K562 (cell line): Measurements from ENCODE around the gene PALMD. TPM values are rescaled to one million over a fixed set of nuclear protein-coding genes. Genes with fewer than 3 reads are reported as not detected.

Source experiments
- ATAC-seq: fragments of 200-7000 bp; cut with Tn5 transposase; 3 replicates; pipeline ENCODE4 v1.9.1; 2020; ENCODE audit warnings: moderate library complexity
- BruUV-seq: library from RNA; stranded (reverse); fragments of 400-500 nt; replicated peaks from 2 replicates; lab custom pipeline; 2021; lab: Mats Ljungman, UMichigan
- CTCF ChIA-PET: fragments of 300-600 bp; formaldehyde crosslinking; extraction: SDS; loops from one replicate; lab custom pipeline; 2021; ENCODE audit warnings: low intra/inter-chr PET ratio; lab: Yijun Ruan, JAX
- POLR2A ChIA-PET: fragments of 300-600, 350-650 bp; sonication (Branson Sonifier 250); formaldehyde crosslinking; extraction: SDS; loops from one replicate; lab custom pipeline; 2021; ENCODE audit warnings: antibody characterized with exemption, inconsistent platforms; lab: Yijun Ruan, JAX
- DNase-seq, 4 experiments: peaks; one replicate each; pipeline versions ENCODE4 v3.0.0 to v3.0.0-alpha.2; 2011 to 2018; ENCODE audit warnings: low spot score in 3 of 4, mixed read lengths in 3 of 4; ENCODE audit errors: extremely low read depth in 1 of 4
- FAIRE-seq: peaks from 2 replicates; lab custom pipeline; 2011; peaks lifted over from hg19 to GRCh38; lab: Jason Lieb, UNC
- H2AFZ ChIP-seq: 2 replicates; pipeline ENCODE4 v1.6.0; 2011; ENCODE audit warnings: low read depth, low read length, control low read depth, inconsistent platforms
- H3K27ac ChIP-seq: fragments of 200-600 bp; 3 replicates; pipeline ENCODE4 v1.8.0; 2011; ENCODE audit warnings: low read depth, mild to moderate bottlenecking, control low read depth, inconsistent platforms, low read length, moderate library complexity, mixed read lengths; ENCODE audit errors: extremely low read depth
- H3K27me3 ChIP-seq, 2 experiments: fragments of 300-600 bp in 1 of 2; 2 replicates in 1 of 2; 3 replicates in 1 of 2; pipeline versions ENCODE4 v1.6.0 to v1.8.0; 2011; ENCODE audit warnings: inconsistent platforms in 2 of 2, low read length in 2 of 2, mild to moderate bottlenecking in 1 of 2, mixed read lengths in 1 of 2, moderate library complexity in 1 of 2; ENCODE audit not compliant: control insufficient read depth in 2 of 2, insufficient read depth in 2 of 2
- H3K36me3 ChIP-seq: fragments of 300-600 bp; 3 replicates; pipeline ENCODE4 v1.8.0; 2011; ENCODE audit warnings: mild to moderate bottlenecking, low read length, inconsistent platforms; ENCODE audit not compliant: control insufficient read depth, insufficient read depth
- H3K4me1 ChIP-seq, 2 experiments: fragments of 200-600 bp in 1 of 2; replicated peaks in 1 of 2; 2 replicates in 1 of 2; 3 replicates in 1 of 2; pipeline versions ENCODE4 v1.5.1 to v1.8.0; 2011; ENCODE audit warnings: inconsistent platforms in 2 of 2, low read length in 2 of 2, mild to moderate bottlenecking in 1 of 2, mixed read lengths in 1 of 2, moderate library complexity in 1 of 2; ENCODE audit not compliant: control insufficient read depth in 2 of 2, insufficient read depth in 2 of 2
- H3K4me2 ChIP-seq: 2 replicates; pipeline ENCODE4 v1.6.1; 2011; ENCODE audit warnings: low read length, control low read depth, inconsistent platforms, mixed read lengths; ENCODE audit not compliant: insufficient read depth
- H3K4me3 ChIP-seq: fragments of 200-600 bp; sonication (generic), shearing (Covaris generic); 2 replicates; pipeline ENCODE4 v1.5.1; 2016; ENCODE audit warnings: control low read depth, inconsistent platforms
- H3K79me2 ChIP-seq: fragments of 200-600 bp; 3 replicates; pipeline ENCODE4 v1.8.0; 2011; ENCODE audit warnings: low read length, inconsistent platforms; ENCODE audit not compliant: control insufficient read depth, insufficient read depth
- H3K9ac ChIP-seq, 2 experiments: 2 replicates each; pipeline versions ENCODE4 v1.6.0 to v1.6.1; 2011; ENCODE audit warnings: low read depth in 2 of 2, low read length in 2 of 2, control low read depth in 1 of 2, inconsistent platforms in 1 of 2, mild to moderate bottlenecking in 1 of 2, mixed read lengths in 1 of 2; ENCODE audit not compliant: insufficient read depth in 1 of 2
- H3K9me1 ChIP-seq: one replicate; pipeline ENCODE4 v1.6.0; 2011; ENCODE audit warnings: inconsistent platforms, mild to moderate bottlenecking, low read length, moderate library complexity; ENCODE audit not compliant: control insufficient read depth, insufficient read depth
- H3K9me3 ChIP-seq: replicated peaks from 2 replicates; pipeline ENCODE4 v1.5.1; 2011; ENCODE audit warnings: low read depth, low read length, inconsistent platforms; ENCODE audit not compliant: control insufficient read depth, insufficient read depth
- H4K20me1 ChIP-seq: replicated peaks from 2 replicates; pipeline ENCODE4 v1.6.1; 2011; ENCODE audit warnings: low read length, inconsistent platforms, mixed read lengths; ENCODE audit not compliant: control insufficient read depth, insufficient read depth
- ATF3 ChIP-seq, 2 experiments: fragments of 450-650 bp in 1 of 2; sonication (generic) in 1 of 2; formaldehyde crosslinking in 1 of 2; IDR thresholded peaks in 1 of 2; conservative IDR thresholded peaks in 1 of 2; 2 replicates each; pipeline versions ENCODE4 v1.6.1 to v1.8.1; 2016 to 2023; ENCODE audit warnings: mild to moderate bottlenecking in 2 of 2, moderate library complexity in 2 of 2, inconsistent platforms in 1 of 2, missing genetic modification reagents in 1 of 2
- BMI1 ChIP-seq: fragments of 150-350 bp; IDR thresholded peaks from 2 replicates; pipeline ENCODE4 v1.6.1; 2014; ENCODE audit warnings: low read length
- BRD4 ChIP-seq: fragments of 200-600 bp; sonication (generic); IDR thresholded peaks from 2 replicates; pipeline ENCODE4 v1.6.1; 2017; ENCODE audit warnings: inconsistent platforms
- HLTF ChIP-seq: fragments of 450-650 bp; IDR thresholded peaks from 2 replicates; pipeline ENCODE4 v1.6.1; 2016
- MAZ ChIP-seq, 2 experiments: fragments of 450-650 bp in 1 of 2; sonication (generic) in 1 of 2; formaldehyde crosslinking; IDR thresholded peaks in 1 of 2; conservative IDR thresholded peaks in 1 of 2; 2 replicates each; pipeline versions ENCODE4 v1.4.0 to v1.5.0; 2020; ENCODE audit warnings: mild to moderate bottlenecking in 1 of 2, missing genetic modification reagents in 1 of 2
- SP1 ChIP-seq: sonication (generic); formaldehyde crosslinking; IDR thresholded peaks from 2 replicates; pipeline ENCODE4 v1.8.1; 2022; ENCODE audit warnings: mild to moderate bottlenecking, missing genetic modification reagents
- ZNF121 ChIP-seq: sonication (generic); formaldehyde crosslinking; conservative IDR thresholded peaks from 2 replicates; pipeline ENCODE4 v1.8.0; 2022; ENCODE audit warnings: missing genetic modification reagents
- ZNF324 ChIP-seq: fragments of 250-450 bp; sonication (Bioruptor Pico); IDR thresholded peaks from 2 replicates; pipeline ENCODE4 v1.4.0; 2020; ENCODE audit warnings: mild to moderate bottlenecking
- WGBS: fragments of 100-300 bp; shearing (Covaris generic); methylation state at CpG from one replicate; pipeline ENCODE4 v1.1.6; 2016; ENCODE audit warnings: low coverage, mixed read lengths; ENCODE audit not compliant: insufficient coverage; ENCODE audit errors: missing lambda C conversion rate; 5-methylcytosine and 5-hydroxymethylcytosine counted together
- in situ Hi-C: fragments of 300-500 bp; cut with MboI; formaldehyde crosslinking; loops from 4 replicates; pipeline ENCODE4 v1.15.0; 2018; ENCODE audit warnings: inconsistent platforms, mixed read lengths
- intact Hi-C: fragments of 100-400 bp; cut with micrococcal nuclease; formaldehyde crosslinking; loops from 2 replicates; pipeline ENCODE4 v1.14.2; 2022
- polyA plus RNA-seq, 8 experiments: library from polyadenylated mRNA; depleted of rRNA in 4 of 8; stranded (reverse) in 5 of 8; unstranded in 3 of 8; fragments of >200 nt; fragmentation: Nextera tagmentation in 2 of 8; fragmentation: Illumina TruSeq in 1 of 8; extraction: Ambion mirVana in 2 of 8; extraction: Trizol in 1 of 8; gene quantifications; 2 replicates each; pipeline versions ENCODE4 v1.2.1 to v1.2.3, GENCODE V29; 2011 to 2014; ENCODE audit warnings: inconsistent platforms in 1 of 8, missing spikeins in 1 of 8
- total RNA-seq, 7 experiments: library from RNA; depleted of rRNA in 6 of 7; stranded (reverse); fragments of >200 nt in 6 of 7; fragmentation: Illumina TruSeq in 2 of 7; extraction: Trizol in 2 of 7; gene quantifications; 2 replicates each; pipeline versions ENCODE4 v1.2.1 to v1.2.3, GENCODE V29; 2011 to 2021; ENCODE audit warnings: low replicate concordance in 1 of 7
- TF ChIP-seq, protein P1 (sequence below): fragments of 450-650 bp; IDR thresholded peaks from 2 replicates; pipeline ENCODE4 v1.6.1; 2018; ENCODE audit warnings: mild to moderate bottlenecking, low read depth; ENCODE audit not compliant: partially characterized antibody
- TF ChIP-seq, protein P2 (sequence below): fragments of 450-650 bp; IDR thresholded peaks from one replicate; pipeline ENCODE4 v1.6.1; 2018; ENCODE audit warnings: mild to moderate bottlenecking, moderate library complexity; ENCODE audit not compliant: partially characterized antibody

PALMD gene
- total and polyA plus RNA-seq, 9 of the 15 experiments (the other 6 are each of a cell fraction or from before 2014, with no cell fraction given), result 2.7 to 13.5 (median 5.4) TPM

GRCh38 chr1:99622702-99623347 lies 23.1 kb upstream of the PALMD start:
- no peak for ATAC-seq
- in situ Hi-C loops, result no loop called here
- ChIA-PET POLR2A (interaction anchor here (1.1 kb wide), 1 partner anchor 21 kb away, joined by 4 read pairs; no protein-coding TSS in a partner anchor), CTCF (interaction anchor here (0.6 kb wide), 1 partner anchor 24 kb away, joined by 3 read pairs; no protein-coding TSS in a partner anchor)
- no peaks in the 10 kb centered on the region for H4K20me1 ChIP-seq
- no peak overlapping the region for H2AFZ ChIP-seq
- FAIRE-seq, result no peak
- no peaks in the 10 kb centered on the region for H3K4me1 ChIP-seq
- H3K9me3 ChIP-seq, result no peaks in the 10 kb centered on the region
- BruUV-seq, result no TSS peak
- 66% methylated on average over 3 of the region's 4 CpGs for WGBS
- no peak overlapping the region for H3K27ac ChIP-seq
- TF ChIP-seq ZNF121 (CRISPR knock-in tag), result peak; percentile 45; the same call in 1 of the 2 replicates
- TF ChIP-seq, protein P1, sequence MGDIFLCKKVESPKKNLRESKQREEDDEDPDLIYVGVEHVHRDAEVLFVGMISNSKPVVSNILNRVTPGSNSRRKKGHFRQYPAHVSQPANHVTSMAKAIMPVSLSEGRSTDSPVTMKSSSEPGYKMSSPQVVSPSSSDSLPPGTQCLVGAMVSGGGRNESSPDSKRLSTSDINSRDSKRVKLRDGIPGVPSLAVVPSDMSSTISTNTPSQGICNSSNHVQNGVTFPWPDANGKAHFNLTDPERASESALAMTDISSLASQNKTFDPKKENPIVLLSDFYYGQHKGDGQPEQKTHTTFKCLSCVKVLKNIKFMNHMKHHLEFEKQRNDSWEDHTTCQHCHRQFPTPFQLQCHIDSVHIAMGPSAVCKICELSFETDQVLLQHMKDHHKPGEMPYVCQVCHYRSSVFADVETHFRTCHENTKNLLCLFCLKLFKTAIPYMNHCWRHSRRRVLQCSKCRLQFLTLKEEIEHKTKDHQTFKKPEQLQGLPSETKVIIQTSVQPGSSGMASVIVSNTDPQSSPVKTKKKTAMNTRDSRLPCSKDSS, result no peak
- TF ChIP-seq, all 486 proteins: peak for 1
- intact Hi-C loops, result no loop called here
- Histone ChIP-seq H3K4me3 (no peak overlapping the region), H3K79me2 (no peaks in the 10 kb centered on the region), H3K4me2 (no peak overlapping the region), H3K9me1 (no peaks in the 10 kb centered on the region), H3K36me3 (no peaks in the 10 kb centered on the region), H3K9ac (no peak overlapping the region), H3K27me3 (no peaks in the 10 kb centered on the region)
- no peak for DNase-seq

DNA sequence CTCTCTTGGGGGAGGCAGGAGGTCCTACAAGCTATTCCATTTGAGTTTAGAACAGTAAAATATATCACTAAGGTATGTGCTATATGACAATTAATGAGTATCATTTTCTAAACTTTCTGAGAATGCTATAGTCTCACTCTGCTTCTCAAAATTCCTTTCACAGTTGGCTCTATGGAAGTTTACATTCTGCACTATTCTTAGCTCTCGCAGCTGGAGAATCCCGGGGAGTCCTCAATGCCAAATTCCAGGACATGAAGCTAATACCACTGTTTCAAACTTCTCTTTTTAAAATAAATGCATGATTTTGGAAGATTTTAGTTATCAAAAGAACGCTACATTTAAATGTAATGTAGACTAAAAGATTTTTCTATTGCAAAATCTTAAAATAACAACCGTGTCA lies 22.4 kb upstream of the PALMD start:
- no peaks in the 10 kb centered on the region for H4K20me1 ChIP-seq
- CTCF ChIA-PET, result no interaction called here
- no peaks in the 10 kb centered on the region for H3K36me3 ChIP-seq
- WGBS, result 41% methylated on average over 4 of the region's 4 CpGs
- FAIRE-seq, result no peak
- H3K4me1 ChIP-seq, result peaks cover 0 to under 1% of the 10 kb centered on the region in 2 experiments; a peak in 1 of 5 replicates
- H3K4me3 ChIP-seq, result no peak overlapping the region
- no peak overlapping the region for H3K9ac ChIP-seq
- DNase-seq, result no peak
- H3K9me1 ChIP-seq, result no peaks in the 10 kb centered on the region
- H2AFZ ChIP-seq, result no peak overlapping the region
- POLR2A ChIA-PET, result interaction anchor here (1.1 kb wide), 1 partner anchor 21 kb away, joined by 4 read pairs; no protein-coding TSS in a partner anchor
- H3K27me3 ChIP-seq, result no peaks in the 10 kb centered on the region
- no peaks in the 10 kb centered on the region for H3K9me3 ChIP-seq
- in situ Hi-C loops, result no loop called here
- BruUV-seq, result no TSS peak
- H3K4me2 ChIP-seq, result no peak overlapping the region
- H3K79me2 ChIP-seq, result no peaks in the 10 kb centered on the region
- no peak overlapping the region for H3K27ac ChIP-seq
- TF ChIP-seq ATF3 (IDR thresholded peaks at IDR 0.05), result no peak
- TF ChIP-seq ATF3 (CRISPR knock-in tag; conservative IDR thresholded peaks at IDR 0.05), result no peak
- TF ChIP-seq BMI1, result no peak
- no peak for TF ChIP-seq HLTF
- TF ChIP-seq MAZ (CRISPR knock-in tag; conservative IDR thresholded peaks at IDR 0.05 in 1 of 2, IDR thresholded peaks at IDR 0.05 in 1 of 2), result no peak
- TF ChIP-seq ZNF324 (CRISPR knock-in tag), result no peak
- TF ChIP-seq, protein P2, sequence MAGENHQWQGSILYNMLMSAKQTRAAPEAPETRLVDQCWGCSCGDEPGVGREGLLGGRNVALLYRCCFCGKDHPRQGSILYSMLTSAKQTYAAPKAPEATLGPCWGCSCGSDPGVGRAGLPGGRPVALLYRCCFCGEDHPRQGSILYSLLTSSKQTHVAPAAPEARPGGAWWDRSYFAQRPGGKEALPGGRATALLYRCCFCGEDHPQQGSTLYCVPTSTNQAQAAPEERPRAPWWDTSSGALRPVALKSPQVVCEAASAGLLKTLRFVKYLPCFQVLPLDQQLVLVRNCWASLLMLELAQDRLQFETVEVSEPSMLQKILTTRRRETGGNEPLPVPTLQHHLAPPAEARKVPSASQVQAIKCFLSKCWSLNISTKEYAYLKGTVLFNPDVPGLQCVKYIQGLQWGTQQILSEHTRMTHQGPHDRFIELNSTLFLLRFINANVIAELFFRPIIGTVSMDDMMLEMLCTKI, result no peak
- no peak for TF ChIP-seq SP1
- TF ChIP-seq BRD4, result no peak
- TF ChIP-seq, all 486 proteins: peak for 0
- intact Hi-C loops, result no loop called here
- ATAC-seq, result no peak
